ENCODE results near the gene IER3IP1.
A peak's percentile ranks its signal among the peaks of the same experiment; 100 is the strongest.

GRCh38 chr18:47175898-47176575 is at the start of gene IER3IP1:
- TF ChIP-seq CTCF (conservative IDR thresholded peaks at IDR 0.05) (no peak; the same call in 1 of the 2 replicates), ZFX (IDR thresholded peaks at IDR 0.05) (peak; percentile 63)

All from C4-2B (cell line).